ENCODE data around the gene FLYWCH1.

Gene FLYWCH1

GRCh38 chr16:2985893-2986355, 74.2 kb downstream of the FLYWCH1 start:
- no peak overlapping the region for H3K9ac ChIP-seq (ENCODE audit: low read length)
- peaks cover 21% of the 10 kb centered on the region for H3K4me1 ChIP-seq (ENCODE audit: control insufficient read depth, low read depth, low read length)
- no peaks in the 10 kb centered on the region for H3K27me3 ChIP-seq (ENCODE audit: control insufficient read depth, insufficient read depth, low read length)
- H3K9me3 ChIP-seq (ENCODE audit: control insufficient read depth, low read depth, low read length) = no peaks in the 10 kb centered on the region
- no peaks in the 10 kb centered on the region for H3K36me3 ChIP-seq (ENCODE audit: control insufficient read depth, low read depth, low read length)
- H3K4me3 ChIP-seq (ENCODE audit: low read length) = no peak overlapping the region
- H3K27ac ChIP-seq (ENCODE audit: low read length) = no peak overlapping the region

- Histone ChIP-seq H3K9me3 (ENCODE audit: control insufficient read depth, low read depth, low read length) (no peaks in the 10 kb centered on the region), H3K27ac (ENCODE audit: low read length) (no peak overlapping the region), H3K36me3 (ENCODE audit: control insufficient read depth, low read depth, low read length) (no peaks in the 10 kb centered on the region), H3K4me3 (ENCODE audit: low read length) (no peak overlapping the region), H3K9ac (ENCODE audit: low read length) (no peak overlapping the region), H3K4me1 (ENCODE audit: control insufficient read depth, low read depth, low read length) (peaks cover 16% of the 10 kb centered on the region), H3K27me3 (ENCODE audit: control insufficient read depth, insufficient read depth, low read length) (no peaks in the 10 kb centered on the region)
Observed at GRCh38 chr16:2986623-2987188, 75.0 kb downstream of the FLYWCH1 start.

- Histone ChIP-seq H3K9me3 (ENCODE audit: control insufficient read depth, low read depth, low read length) (no peaks in the 10 kb centered on the region), H3K27ac (ENCODE audit: low read length) (no peak overlapping the region), H3K4me1 (ENCODE audit: control insufficient read depth, low read depth, low read length) (peaks cover 10% of the 10 kb centered on the region), H3K36me3 (ENCODE audit: control insufficient read depth, low read depth, low read length) (no peaks in the 10 kb centered on the region), H3K4me3 (ENCODE audit: low read length) (no peak overlapping the region), H3K9ac (ENCODE audit: low read length) (no peak overlapping the region), H3K27me3 (ENCODE audit: control insufficient read depth, insufficient read depth, low read length) (no peaks in the 10 kb centered on the region)
Observed at GRCh38 chr16:2987286-2987685, 75.6 kb downstream of the FLYWCH1 start.

- Histone ChIP-seq H3K27me3 (ENCODE audit: control insufficient read depth, insufficient read depth, low read length) (no peaks in the 10 kb centered on the region), H3K4me1 (ENCODE audit: control insufficient read depth, low read depth, low read length) (peaks cover 8% of the 10 kb centered on the region), H3K9me3 (ENCODE audit: control insufficient read depth, low read depth, low read length) (no peaks in the 10 kb centered on the region), H3K36me3 (ENCODE audit: control insufficient read depth, low read depth, low read length) (no peaks in the 10 kb centered on the region), H3K4me3 (ENCODE audit: low read length) (no peak overlapping the region), H3K27ac (ENCODE audit: low read length) (no peak overlapping the region), H3K9ac (ENCODE audit: low read length) (no peak overlapping the region)
Observed at GRCh38 chr16:2987833-2988232, 76.1 kb downstream of the FLYWCH1 start.

GRCh38 chr16:2988590-2989099, 76.9 kb downstream of the FLYWCH1 start:
- no peak overlapping the region for H3K4me3 ChIP-seq (ENCODE audit: low read length)
- H3K4me1 ChIP-seq (ENCODE audit: control insufficient read depth, low read depth, low read length) = peaks cover 8% of the 10 kb centered on the region
- no peaks in the 10 kb centered on the region for H3K9me3 ChIP-seq (ENCODE audit: control insufficient read depth, low read depth, low read length)
- no peaks in the 10 kb centered on the region for H3K36me3 ChIP-seq (ENCODE audit: control insufficient read depth, low read depth, low read length)
- H3K27me3 ChIP-seq (ENCODE audit: control insufficient read depth, insufficient read depth, low read length) = no peaks in the 10 kb centered on the region
- H3K27ac ChIP-seq (ENCODE audit: low read length) = no peak overlapping the region
- H3K9ac ChIP-seq (ENCODE audit: low read length) = no peak overlapping the region

- Histone ChIP-seq H3K4me3 (ENCODE audit: low read length) (no peak overlapping the region), H3K9me3 (ENCODE audit: control insufficient read depth, low read depth, low read length) (no peaks in the 10 kb centered on the region), H3K4me1 (ENCODE audit: control insufficient read depth, low read depth, low read length) (peaks cover 8% of the 10 kb centered on the region), H3K27ac (ENCODE audit: low read length) (no peak overlapping the region), H3K9ac (ENCODE audit: low read length) (no peak overlapping the region), H3K27me3 (ENCODE audit: control insufficient read depth, insufficient read depth, low read length) (no peaks in the 10 kb centered on the region), H3K36me3 (ENCODE audit: control insufficient read depth, low read depth, low read length) (no peaks in the 10 kb centered on the region)
Observed at GRCh38 chr16:2990891-2991290, 79.2 kb downstream of the FLYWCH1 start.

GRCh38 chr16:2991566-2992261, 80.0 kb downstream of the FLYWCH1 start:
- peaks cover 8% of the 10 kb centered on the region for H3K4me1 ChIP-seq (ENCODE audit: control insufficient read depth, low read depth, low read length)
- no peak overlapping the region for H3K4me3 ChIP-seq (ENCODE audit: low read length)
- no peaks in the 10 kb centered on the region for H3K36me3 ChIP-seq (ENCODE audit: control insufficient read depth, low read depth, low read length)
- no peaks in the 10 kb centered on the region for H3K27me3 ChIP-seq (ENCODE audit: control insufficient read depth, insufficient read depth, low read length)
- H3K9ac ChIP-seq (ENCODE audit: low read length) = no peak overlapping the region
- H3K27ac ChIP-seq (ENCODE audit: low read length) = no peak overlapping the region
- H3K9me3 ChIP-seq (ENCODE audit: control insufficient read depth, low read depth, low read length) = no peaks in the 10 kb centered on the region

GRCh38 chr16:2992383-2993081, 80.8 kb downstream of the FLYWCH1 start:
- H3K36me3 ChIP-seq (ENCODE audit: control insufficient read depth, low read depth, low read length) = no peaks in the 10 kb centered on the region
- no peak overlapping the region for H3K27ac ChIP-seq (ENCODE audit: low read length)
- H3K27me3 ChIP-seq (ENCODE audit: control insufficient read depth, insufficient read depth, low read length) = no peaks in the 10 kb centered on the region
- H3K9ac ChIP-seq (ENCODE audit: low read length) = no peak overlapping the region
- no peaks in the 10 kb centered on the region for H3K9me3 ChIP-seq (ENCODE audit: control insufficient read depth, low read depth, low read length)
- H3K4me3 ChIP-seq (ENCODE audit: low read length) = no peak overlapping the region
- peaks cover 8% of the 10 kb centered on the region for H3K4me1 ChIP-seq (ENCODE audit: control insufficient read depth, low read depth, low read length)

GRCh38 chr16:2996298-2996697, 84.6 kb downstream of the FLYWCH1 start:
- no peak overlapping the region for H3K9ac ChIP-seq (ENCODE audit: low read length)
- no peaks in the 10 kb centered on the region for H3K27me3 ChIP-seq (ENCODE audit: control insufficient read depth, insufficient read depth, low read length)

GRCh38 chr16:2999929-3000328, 88.2 kb downstream of the FLYWCH1 start:
- H3K9me3 ChIP-seq (ENCODE audit: control insufficient read depth, low read depth, low read length) = no peaks in the 10 kb centered on the region
- no peaks in the 10 kb centered on the region for H3K27me3 ChIP-seq (ENCODE audit: control insufficient read depth, insufficient read depth, low read length)
- H3K27ac ChIP-seq (ENCODE audit: low read length) = no peak overlapping the region

More at GRCh38 chr16:2996298-2996697, 84.6 kb downstream of the FLYWCH1 start:
- Histone ChIP-seq H3K27ac (ENCODE audit: low read length) (no peak overlapping the region), H3K4me1 (ENCODE audit: control insufficient read depth, low read depth, low read length) (no peaks in the 10 kb centered on the region), H3K36me3 (ENCODE audit: control insufficient read depth, low read depth, low read length) (no peaks in the 10 kb centered on the region), H3K9me3 (ENCODE audit: control insufficient read depth, low read depth, low read length) (no peaks in the 10 kb centered on the region), H3K4me3 (ENCODE audit: low read length) (no peak overlapping the region)

GRCh38 chr16:3000540-3000939, 88.8 kb downstream of the FLYWCH1 start:
- H3K36me3 ChIP-seq (ENCODE audit: control insufficient read depth, low read depth, low read length) = no peaks in the 10 kb centered on the region
- no peak overlapping the region for H3K9ac ChIP-seq (ENCODE audit: low read length)
- H3K27me3 ChIP-seq (ENCODE audit: control insufficient read depth, insufficient read depth, low read length) = no peaks in the 10 kb centered on the region
- H3K4me3 ChIP-seq (ENCODE audit: low read length) = no peak overlapping the region
- H3K4me1 ChIP-seq (ENCODE audit: control insufficient read depth, low read depth, low read length) = peaks cover under 1% of the 10 kb centered on the region
- H3K27ac ChIP-seq (ENCODE audit: low read length) = no peak overlapping the region
- H3K9me3 ChIP-seq (ENCODE audit: control insufficient read depth, low read depth, low read length) = no peaks in the 10 kb centered on the region

More at GRCh38 chr16:2999929-3000328, 88.2 kb downstream of the FLYWCH1 start:
- no peaks in the 10 kb centered on the region for H3K4me1 ChIP-seq (ENCODE audit: control insufficient read depth, low read depth, low read length)
- no peak overlapping the region for H3K4me3 ChIP-seq (ENCODE audit: low read length)
- H3K9ac ChIP-seq (ENCODE audit: low read length) = no peak overlapping the region
- H3K36me3 ChIP-seq (ENCODE audit: control insufficient read depth, low read depth, low read length) = no peaks in the 10 kb centered on the region
